HFF-Myc (cell line): Measurements from ENCODE around the gene GATC.

ENCODE experiments used
- DNase-seq: peaks from one replicate; pipeline ENCODE4 v3.0.0-alpha.2; 2011; ENCODE audit warnings: low read depth; ENCODE audit errors: extremely low read depth
- H3K4me3 ChIP-seq: replicated peaks from 2 replicates; pipeline ENCODE4 v1.5.1; 2011; ENCODE audit warnings: low read depth, mild to moderate bottlenecking, control low read depth, low read length
- TF ChIP-seq, protein P1 (sequence below): IDR thresholded peaks from 2 replicates; pipeline ENCODE4 v1.5.1; 2012; ENCODE audit warnings: mild to moderate bottlenecking, low read depth, low read length, control low read depth; ENCODE audit errors: missing control alignments

GATC gene

DNA sequence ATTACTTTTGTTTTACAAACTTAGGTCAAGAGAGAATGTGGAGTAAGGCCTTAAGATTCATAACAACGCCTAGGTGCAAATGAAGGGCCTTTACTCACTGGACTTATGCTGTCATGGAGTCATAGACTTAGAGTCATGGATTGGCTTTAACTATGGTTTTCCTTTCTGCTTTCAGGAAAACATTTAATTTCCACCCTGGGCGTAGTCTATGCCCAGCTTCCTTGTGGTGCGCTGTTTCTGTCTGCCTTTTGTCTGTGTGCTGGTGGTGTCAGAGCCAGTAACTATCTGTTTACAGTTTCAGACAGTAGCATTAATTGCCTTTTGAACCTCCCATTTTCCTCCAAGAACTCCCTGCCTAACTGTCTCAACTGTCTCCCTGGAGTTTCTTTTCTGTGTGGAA, 40.2 kb upstream of the GATC start:
- DNase-seq, result no peak
- no peak overlapping the region for H3K4me3 ChIP-seq
- TF ChIP-seq, protein P1, sequence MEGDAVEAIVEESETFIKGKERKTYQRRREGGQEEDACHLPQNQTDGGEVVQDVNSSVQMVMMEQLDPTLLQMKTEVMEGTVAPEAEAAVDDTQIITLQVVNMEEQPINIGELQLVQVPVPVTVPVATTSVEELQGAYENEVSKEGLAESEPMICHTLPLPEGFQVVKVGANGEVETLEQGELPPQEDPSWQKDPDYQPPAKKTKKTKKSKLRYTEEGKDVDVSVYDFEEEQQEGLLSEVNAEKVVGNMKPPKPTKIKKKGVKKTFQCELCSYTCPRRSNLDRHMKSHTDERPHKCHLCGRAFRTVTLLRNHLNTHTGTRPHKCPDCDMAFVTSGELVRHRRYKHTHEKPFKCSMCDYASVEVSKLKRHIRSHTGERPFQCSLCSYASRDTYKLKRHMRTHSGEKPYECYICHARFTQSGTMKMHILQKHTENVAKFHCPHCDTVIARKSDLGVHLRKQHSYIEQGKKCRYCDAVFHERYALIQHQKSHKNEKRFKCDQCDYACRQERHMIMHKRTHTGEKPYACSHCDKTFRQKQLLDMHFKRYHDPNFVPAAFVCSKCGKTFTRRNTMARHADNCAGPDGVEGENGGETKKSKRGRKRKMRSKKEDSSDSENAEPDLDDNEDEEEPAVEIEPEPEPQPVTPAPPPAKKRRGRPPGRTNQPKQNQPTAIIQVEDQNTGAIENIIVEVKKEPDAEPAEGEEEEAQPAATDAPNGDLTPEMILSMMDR, result no peak

DNA sequence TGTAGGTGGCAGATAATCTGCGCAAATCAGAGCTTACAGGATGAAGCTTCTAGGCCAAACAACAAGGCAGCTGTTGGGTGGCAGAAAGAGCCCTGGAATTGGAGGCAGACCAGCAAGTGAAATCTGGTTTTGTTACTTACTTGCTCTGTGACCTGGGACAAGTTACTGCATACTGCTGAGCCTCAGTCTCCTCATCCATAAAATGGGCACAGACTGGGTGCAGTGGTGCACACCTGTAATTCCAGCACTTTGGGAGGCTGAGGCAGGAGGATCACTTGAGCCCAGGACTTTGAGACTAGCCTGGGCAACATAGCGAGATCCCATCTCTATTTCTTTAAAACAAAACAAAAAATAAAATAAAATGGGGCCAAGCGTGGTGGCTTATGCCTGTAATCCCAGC, 39.7 kb upstream of the GATC start:
- DNase-seq, result no peak
- TF ChIP-seq, protein P1, result no peak
- no peak overlapping the region for H3K4me3 ChIP-seq

DNA sequence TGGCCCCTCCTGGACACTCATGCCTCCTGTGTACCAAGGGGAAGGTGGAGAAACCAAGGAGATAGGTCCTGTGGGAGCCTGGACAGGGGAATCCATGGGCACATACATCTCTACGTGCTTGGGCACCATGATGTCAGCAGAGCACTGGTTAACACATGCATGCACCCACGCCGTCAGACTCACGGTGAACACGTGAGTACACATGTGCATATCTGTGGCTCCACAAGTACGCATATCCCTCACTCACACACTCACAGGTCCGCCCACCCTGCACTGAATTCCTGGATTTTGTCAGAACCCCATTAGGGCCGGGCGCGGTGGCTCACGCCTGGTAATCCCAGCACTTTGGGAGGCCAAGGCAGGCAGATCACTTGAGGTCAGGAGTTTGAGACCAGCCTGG, 37.5 kb upstream of the GATC start:
- no peak overlapping the region for H3K4me3 ChIP-seq
- TF ChIP-seq, protein P1, result no peak
- no peak for DNase-seq

DNA sequence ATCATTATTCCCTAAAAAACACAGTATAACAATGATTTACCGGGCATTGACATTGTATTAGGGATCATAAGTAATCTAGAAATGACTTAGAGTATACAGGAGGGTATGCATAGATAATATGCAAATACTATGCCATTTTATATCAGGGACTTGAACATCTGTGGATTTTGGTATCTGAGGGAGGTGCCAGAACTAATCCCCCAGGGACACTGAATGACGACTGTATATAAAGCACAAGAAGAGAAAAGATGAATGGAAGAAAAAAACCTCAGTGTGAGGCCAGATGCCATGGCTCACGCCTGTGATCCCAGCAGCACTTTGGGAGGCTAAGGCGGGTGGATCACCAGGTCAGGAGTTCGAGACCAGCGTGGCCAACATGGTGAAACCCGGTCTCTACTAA, 33.8 kb upstream of the GATC start:
- TF ChIP-seq, protein P1, result no peak
- no peak for DNase-seq
- no peak overlapping the region for H3K4me3 ChIP-seq

DNA sequence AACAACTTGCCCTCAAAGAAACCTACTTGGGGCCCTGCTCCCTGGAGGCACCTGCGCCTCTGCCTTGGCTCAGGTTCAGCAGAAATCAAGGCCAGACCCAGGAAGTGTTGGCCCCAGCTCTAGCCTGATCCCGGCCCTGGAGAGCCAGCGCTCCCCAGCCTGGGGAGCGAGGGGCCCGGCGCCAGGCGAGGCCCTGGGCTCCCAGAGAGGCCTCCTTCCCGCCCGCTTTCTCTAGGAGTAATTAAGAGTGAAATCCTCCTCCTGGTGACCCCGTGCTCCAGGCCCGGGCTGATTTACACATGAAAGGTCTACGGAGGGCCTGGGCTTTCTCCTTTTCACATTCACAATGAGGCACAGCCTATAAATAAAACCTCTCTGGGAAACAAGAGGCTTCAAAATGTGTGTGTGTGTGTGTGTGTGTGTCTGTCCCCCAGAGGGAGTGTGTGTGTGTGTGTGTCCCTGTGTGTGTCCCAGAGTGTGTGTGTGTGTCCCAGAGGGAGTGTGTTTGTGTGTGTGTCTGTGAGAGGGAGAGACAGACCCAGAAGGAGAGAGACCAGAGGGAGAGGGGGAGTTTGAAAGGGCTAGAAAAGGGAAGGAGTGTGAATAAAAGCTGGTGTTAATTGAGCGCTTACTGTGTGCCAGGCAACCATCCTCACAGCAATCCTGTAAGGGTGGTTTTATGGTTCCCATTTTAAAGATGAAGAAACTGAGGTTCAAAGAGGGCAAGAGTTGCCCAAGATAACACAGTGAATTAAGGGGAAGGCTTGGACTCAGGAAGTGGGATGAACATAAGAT, 32.1 kb upstream of the GATC start:
- no peak for DNase-seq
- no peak overlapping the region for H3K4me3 ChIP-seq
- TF ChIP-seq, protein P1, result no peak

DNA sequence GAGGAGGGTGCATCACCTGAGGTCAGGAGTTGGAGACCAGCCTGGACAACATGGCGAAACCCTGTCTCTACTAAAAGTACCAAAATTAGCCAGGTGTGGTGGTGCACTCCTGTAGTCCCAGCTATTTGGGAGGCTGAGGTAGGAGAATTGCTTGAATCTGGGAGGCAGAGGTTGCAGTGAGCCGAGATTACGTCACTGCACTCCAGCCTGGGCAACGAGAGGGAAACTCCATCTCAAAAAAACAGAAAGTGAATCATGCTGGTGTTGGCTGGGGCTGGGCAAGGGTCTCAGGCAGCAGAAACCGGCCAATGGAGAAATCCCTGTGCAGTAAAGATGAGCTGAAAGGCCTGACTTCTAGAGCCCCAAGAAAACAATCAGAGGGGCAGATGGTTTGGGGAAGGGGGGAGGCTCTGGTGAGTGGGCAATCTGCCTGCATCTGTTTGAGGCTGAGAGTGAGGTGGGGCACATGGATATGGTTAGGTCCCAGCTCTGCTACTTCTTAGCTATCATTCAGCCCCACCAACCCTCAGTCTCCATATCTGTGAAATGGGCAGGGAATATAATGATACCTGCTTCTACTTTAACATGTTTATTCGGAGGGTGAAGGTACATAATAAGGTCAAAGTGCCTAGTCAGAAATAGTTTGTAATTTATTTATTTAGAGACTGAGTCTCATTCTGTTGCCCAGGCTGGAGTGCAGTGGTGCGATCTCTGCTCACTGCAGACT, 29.6 kb upstream of the GATC start:
- no peak for DNase-seq
- H3K4me3 ChIP-seq, result no peak overlapping the region
- TF ChIP-seq, protein P1, result no peak
